ENCODE results near the gene BACH2.

BACH2 gene

GRCh38 chr6:90274451-90275030, 22.1 kb downstream of the BACH2 start:
- no peak for DNase-seq

- no peak for DNase-seq
Observed at GRCh38 chr6:90273863-90274262, 22.8 kb downstream of the BACH2 start.

DNA sequence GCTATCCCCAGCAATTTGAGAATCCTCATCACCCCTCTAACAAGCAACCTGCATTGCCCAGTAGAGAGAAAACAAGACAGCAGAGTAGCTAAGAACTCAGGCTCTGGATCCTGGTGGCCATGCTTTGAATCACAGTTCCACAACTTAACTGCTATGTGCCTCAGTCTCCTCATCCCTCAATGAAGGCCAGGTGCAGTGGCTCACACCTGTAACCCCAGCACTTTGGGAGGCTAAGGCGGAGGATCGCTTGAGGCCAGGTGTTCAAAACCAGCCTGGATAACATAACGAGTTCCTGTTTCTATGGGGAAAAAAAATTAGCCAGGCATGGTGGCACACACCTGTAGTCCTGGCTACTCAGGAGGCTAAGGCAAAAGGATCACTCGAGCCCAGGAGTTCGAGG, 23.7 kb downstream of the BACH2 start:
- DNase-seq = no peak

GRCh38 chr6:90271831-90272230, 24.8 kb downstream of the BACH2 start:
- no peak for DNase-seq

DNA sequence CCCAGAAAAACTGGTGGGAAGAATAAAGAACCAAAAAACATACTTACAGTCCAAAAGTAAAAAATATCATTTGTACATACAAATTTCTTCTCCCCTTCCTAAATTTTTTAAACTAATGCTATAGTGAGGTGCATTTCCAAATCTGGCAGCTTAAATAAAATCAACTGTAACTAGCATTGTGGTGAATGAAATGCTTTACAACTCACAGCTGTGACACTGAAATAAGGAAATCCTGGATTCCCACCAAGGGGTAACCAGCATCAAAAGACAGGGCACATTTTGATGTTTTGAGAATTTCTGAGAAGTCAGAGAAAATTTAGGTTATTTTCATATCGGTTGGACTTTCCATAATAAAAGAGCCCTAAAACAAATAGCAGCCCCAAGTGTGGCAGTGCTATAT, 27.3 kb downstream of the BACH2 start:
- DNase-seq = no peak

DNA sequence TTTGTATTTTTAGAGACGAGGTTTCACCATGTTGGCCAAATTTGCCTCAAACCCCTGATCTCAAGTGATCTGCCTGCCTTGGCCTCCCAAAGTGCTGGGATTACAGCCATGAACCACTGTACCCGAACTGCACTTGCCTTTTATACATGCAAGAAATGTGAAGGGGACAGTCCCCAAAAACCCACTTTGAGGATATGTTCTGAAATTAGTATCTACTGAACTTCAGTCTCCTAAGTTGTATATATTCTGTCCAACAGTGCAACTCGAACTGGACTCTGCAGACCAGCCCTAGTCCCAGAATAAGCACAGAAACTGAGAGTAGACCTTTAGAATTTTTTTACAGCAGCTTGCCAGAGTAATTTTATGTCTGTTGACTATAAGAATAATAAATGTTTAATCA, 28.5 kb downstream of the BACH2 start:
- DNase-seq = no peak

GRCh38 chr6:90266905-90267621, 29.6 kb downstream of the BACH2 start:
- no peak for DNase-seq

DNA sequence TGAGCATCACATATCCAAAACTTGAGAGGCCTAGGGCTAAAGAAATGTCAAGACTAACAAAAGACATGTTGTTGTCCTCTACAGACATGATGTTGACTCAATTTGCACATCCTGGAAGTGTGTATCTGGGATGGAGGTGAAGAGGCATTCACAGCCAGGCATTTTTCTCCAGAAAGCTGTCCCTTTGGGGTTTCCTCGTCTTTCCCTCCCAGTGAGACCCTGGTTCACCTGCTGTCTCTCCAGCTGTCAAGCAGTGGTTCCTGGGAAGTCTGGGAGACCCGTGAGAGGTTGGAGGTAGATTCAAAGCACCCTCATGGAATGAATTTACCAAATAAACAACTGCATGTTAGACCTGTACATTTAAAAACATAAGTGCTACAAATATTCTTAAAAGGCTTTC, 32.1 kb downstream of the BACH2 start:
- no peak for DNase-seq

DNA sequence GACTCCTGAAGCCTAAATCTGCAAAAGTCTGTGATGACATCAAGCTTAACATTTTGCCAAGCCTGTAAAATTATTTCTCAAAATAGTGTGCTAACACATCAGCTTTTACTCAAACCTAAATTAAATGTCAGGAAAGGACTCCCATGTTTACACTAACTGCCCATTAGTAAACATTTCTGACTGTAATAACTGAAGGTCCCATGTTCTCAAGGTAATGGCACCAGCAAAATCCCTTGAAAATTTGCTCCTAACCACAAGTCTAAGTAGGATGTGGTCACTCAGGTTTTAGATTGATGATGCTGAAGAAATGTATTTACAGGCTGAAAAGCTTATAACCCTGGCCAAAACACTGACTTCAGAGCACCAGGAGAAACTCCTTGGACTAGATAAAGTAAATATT, 33.0 kb downstream of the BACH2 start:
- DNase-seq = no peak

- no peak for DNase-seq
Observed at GRCh38 chr6:90261801-90262200, 34.8 kb downstream of the BACH2 start.

- DNase-seq = no peak
Observed at GRCh38 chr6:90257486-90257738, 39.2 kb downstream of the BACH2 start.

- DNase-seq = no peak
Observed at GRCh38 chr6:90256698-90257485, 39.8 kb downstream of the BACH2 start.

DNA sequence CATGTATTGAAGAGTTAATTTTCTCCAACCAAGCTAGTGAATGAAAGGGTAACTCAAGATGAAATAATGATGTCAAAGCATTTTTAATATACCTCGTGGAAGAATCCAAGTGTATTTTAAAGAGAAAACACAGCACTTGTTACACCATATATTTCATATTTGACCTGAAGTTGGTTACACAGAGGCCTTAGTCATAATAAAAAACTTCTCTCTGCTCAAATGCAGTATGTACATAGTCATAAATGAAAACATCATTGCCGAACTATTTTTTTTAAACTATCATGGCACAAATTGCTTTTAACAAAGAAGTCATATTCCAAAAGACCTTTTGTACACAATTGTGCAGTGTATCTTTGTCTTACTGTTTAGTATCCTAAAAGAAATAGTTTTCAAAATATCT, 43.0 kb downstream of the BACH2 start:
- no peak for DNase-seq

GRCh38 chr6:90251295-90251992, 45.2 kb downstream of the BACH2 start:
- no peak for DNase-seq

DNA sequence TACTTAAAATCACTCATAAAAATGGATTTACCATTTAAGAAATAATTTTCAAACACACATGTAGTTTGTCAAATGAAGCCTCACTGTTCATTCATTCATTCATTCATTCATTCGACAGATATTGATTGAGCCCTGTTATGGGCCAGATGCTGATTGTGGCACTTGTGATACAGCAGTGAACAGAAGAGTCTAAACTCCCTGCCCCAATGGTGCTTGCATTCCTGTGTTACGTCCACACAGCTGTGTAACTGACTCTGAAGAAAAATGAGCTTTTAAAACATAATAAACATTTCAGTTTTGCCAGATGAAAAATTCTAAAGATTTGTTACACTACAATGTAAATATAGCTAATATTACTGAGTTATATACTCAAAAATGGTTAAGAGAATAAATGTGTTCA, 46.2 kb downstream of the BACH2 start:
- no peak for DNase-seq

DNA sequence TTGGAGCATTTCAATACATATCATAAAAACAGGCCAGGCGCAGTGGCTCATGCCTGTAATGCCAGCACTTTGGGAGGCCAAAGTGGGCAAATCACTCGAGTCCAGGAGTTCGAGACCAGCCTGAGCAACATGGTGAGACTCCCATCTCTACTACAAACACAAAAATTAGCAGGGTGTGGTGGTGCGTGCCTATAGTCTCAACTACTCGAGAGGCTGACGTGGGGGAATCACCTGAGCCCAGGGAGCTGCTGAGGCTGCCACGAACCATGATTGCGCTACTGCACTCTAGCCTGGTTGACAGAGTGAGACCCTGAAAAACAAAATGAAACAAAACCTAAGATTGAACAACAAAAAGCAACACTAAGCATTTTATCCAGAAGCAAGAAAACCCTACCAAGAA, 47.2 kb downstream of the BACH2 start:
- no peak for DNase-seq

DNA sequence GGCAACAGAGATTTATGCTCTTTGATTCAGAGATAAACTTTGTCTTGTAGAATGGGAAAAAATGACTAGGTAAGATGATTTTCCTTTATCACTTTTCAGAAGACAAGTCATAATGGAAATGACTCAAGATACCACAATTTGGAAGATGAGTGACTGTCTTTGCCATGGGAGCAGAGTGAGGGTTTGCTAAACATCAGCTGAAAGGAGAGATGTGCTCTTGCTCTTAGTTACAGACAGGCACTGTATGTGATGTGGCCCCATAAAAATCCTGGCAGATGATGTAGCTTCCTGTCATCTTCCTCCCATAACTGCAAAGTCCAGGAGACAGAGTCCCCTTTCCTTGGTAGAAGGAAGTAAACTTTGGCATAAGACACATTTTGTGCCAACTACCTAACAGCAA, 47.6 kb downstream of the BACH2 start:
- DNase-seq = no peak

DNA sequence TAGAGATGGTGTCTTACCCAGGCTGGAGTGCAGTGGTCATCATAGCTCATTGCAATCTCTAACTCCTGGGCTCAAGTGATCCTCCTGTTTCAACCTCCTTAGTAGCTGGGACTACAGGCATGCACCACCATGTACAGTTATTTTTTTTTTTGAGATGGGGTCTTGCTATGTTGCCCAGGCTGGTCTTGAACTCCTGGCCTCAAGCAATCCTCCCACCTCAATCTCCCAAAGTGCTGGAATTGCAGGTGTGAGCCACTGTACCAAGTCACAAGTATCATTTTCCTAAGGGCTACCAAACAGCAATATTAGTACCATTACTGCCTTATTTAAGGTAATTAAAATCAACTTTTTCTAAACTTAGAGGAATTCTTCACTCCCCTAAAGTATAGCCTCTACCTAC, 49.4 kb downstream of the BACH2 start:
- no peak for DNase-seq

- no peak for DNase-seq
Observed at GRCh38 chr6:90241229-90241880, 55.3 kb downstream of the BACH2 start.

GRCh38 chr6:90238496-90239266, 58.0 kb downstream of the BACH2 start:
- DNase-seq = peak; percentile 16

GRCh38 chr6:90237350-90237990, 59.2 kb downstream of the BACH2 start:
- no peak for DNase-seq

DNA sequence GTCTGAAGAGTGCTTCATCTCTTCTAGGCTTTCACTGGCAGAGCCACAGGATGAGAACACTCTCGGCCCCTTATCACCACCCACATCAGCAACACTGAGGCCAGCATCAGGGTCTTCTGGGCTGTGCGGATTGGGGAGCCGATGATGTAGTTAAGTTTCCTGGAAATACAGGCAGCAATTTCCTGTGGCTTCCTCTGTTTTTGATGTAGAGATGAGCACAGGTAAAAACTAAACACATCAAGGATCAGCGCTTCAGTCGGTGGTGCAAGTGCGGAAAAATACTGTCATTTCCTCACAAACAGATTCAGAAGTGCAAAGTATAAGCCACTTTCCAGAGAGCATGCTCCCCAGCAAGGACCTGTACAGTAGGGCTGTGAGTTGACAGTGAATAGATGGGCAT, 62.6 kb downstream of the BACH2 start:
- no peak for DNase-seq
